MM.1S (cell line): Measurements from ENCODE around the gene PAH.

Experiments
- DNase-seq: peaks from one replicate; pipeline ENCODE4 v3.0.0-alpha.2; 2015
- H2AFZ ChIP-seq: fragments of 300-600 bp; sonication (generic); 2 replicates; pipeline ENCODE4 v1.6.0; 2016; ENCODE audit warnings: antibody characterized with exemption, low read length
- H3F3A ChIP-seq: fragments of 300-600 bp; sonication (generic); 2 replicates; pipeline ENCODE4 v1.6.1; 2016; ENCODE audit warnings: mild to moderate bottlenecking, antibody characterized with exemption, low read length, moderate library complexity, mixed read lengths; ENCODE audit not compliant: insufficient read depth
- H3K27ac ChIP-seq: fragments of 300-600 bp; sonication (generic); 2 replicates; pipeline ENCODE4 v1.5.1; 2016; ENCODE audit warnings: mild to moderate bottlenecking, low read length
- H3K27me3 ChIP-seq: fragments of 300-600 bp; sonication (generic); replicated peaks from 2 replicates; pipeline ENCODE4 v1.6.0; 2016; ENCODE audit warnings: low read length; ENCODE audit not compliant: insufficient read depth
- H3K36me3 ChIP-seq: fragments of 300-600 bp; sonication (generic); replicated peaks from 2 replicates; pipeline ENCODE4 v1.6.1; 2016; ENCODE audit warnings: mild to moderate bottlenecking, low read length, mixed read lengths; ENCODE audit not compliant: insufficient read depth
- H3K4me1 ChIP-seq: fragments of 300-600 bp; sonication (generic); 2 replicates; pipeline ENCODE4 v1.6.1; 2016; ENCODE audit warnings: low read length, mixed read lengths
- H3K4me2 ChIP-seq: fragments of 300-600 bp; sonication (generic); 2 replicates; pipeline ENCODE4 v1.6.0; 2016; ENCODE audit warnings: low read depth, low read length
- H3K4me3 ChIP-seq: fragments of 300-600 bp; sonication (generic); 2 replicates; pipeline ENCODE4 v1.5.1; 2016; ENCODE audit warnings: low read length, mixed read lengths
- H3K79me2 ChIP-seq: fragments of 300-600 bp; sonication (generic); 2 replicates; pipeline ENCODE4 v1.6.1; 2016; ENCODE audit warnings: mixed run types, low read length, mixed read lengths
- H3K9ac ChIP-seq: fragments of 300-600 bp; sonication (generic); 2 replicates; pipeline ENCODE4 v1.6.1; 2016; ENCODE audit warnings: low read length, mixed read lengths
- H3K9me2 ChIP-seq: fragments of 300-600 bp; sonication (generic); replicated peaks from 2 replicates; pipeline ENCODE4 v1.6.1; 2016; ENCODE audit warnings: mild to moderate bottlenecking, low read length, mixed read lengths; ENCODE audit not compliant: insufficient read depth
- H3K9me3 ChIP-seq: fragments of 300-600 bp; sonication (generic); replicated peaks from 2 replicates; pipeline ENCODE4 v1.6.1; 2016; ENCODE audit warnings: mild to moderate bottlenecking, low read length, mixed read lengths; ENCODE audit not compliant: insufficient read depth
- H4K20me1 ChIP-seq: fragments of 300-600 bp; sonication (generic); 2 replicates; pipeline ENCODE4 v1.6.1; 2016; ENCODE audit warnings: mild to moderate bottlenecking, low read length, moderate library complexity, mixed read lengths; ENCODE audit not compliant: insufficient read depth
- EZH2 ChIP-seq: fragments of 300-600 bp; sonication (generic); optimal IDR thresholded peaks from 2 replicates; pipeline ENCODE3; 2017; ENCODE audit warnings: low read depth, mild to moderate bottlenecking, antibody characterized with exemption, low read length, mixed read lengths
- EZH2phosphoT487 ChIP-seq: fragments of 300-600 bp; sonication (generic); IDR thresholded peaks from 2 replicates; pipeline ENCODE4 v1.6.1; 2018; ENCODE audit warnings: antibody characterized with exemption, low read length
- TF ChIP-seq, protein P1 (sequence below): fragments of 300-600 bp; sonication (generic); IDR thresholded peaks from 2 replicates; pipeline ENCODE4 v1.5.1; 2016; ENCODE audit warnings: antibody characterized with exemption, low read length, mixed read lengths

Gene PAH

DNA sequence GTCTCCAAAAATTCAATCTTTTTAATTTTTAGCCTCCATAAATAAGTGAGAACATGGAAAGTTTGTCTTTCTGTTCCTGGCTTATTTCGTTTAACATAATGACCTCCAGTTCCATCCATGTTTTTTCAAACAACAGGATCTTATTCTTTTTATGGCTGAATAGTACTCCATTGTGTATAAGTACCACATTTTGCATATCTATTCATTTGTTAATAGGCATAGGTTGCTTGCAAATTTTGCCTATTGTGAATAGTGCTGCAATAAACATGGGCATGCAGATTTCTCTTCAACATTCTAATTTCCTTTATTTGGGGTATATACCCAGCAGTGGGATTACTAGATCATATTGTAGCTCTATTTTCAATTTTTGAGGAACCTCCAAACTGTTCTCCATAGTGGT, 16.1 kb upstream of the PAH start:
- Histone ChIP-seq H3K27me3 (no peaks in the 10 kb centered on the region), H4K20me1 (no peaks in the 10 kb centered on the region), H3K79me2 (no peaks in the 10 kb centered on the region), H3K9me3 (no peaks in the 10 kb centered on the region), H2AFZ (no peak overlapping the region), H3F3A (no peaks in the 10 kb centered on the region), H3K4me3 (no peak overlapping the region), H3K4me1 (no peaks in the 10 kb centered on the region), H3K36me3 (no peaks in the 10 kb centered on the region), H3K9ac (no peak overlapping the region), H3K4me2 (no peak overlapping the region), H3K9me2 (no peaks in the 10 kb centered on the region), H3K27ac (no peak overlapping the region)
- DNase-seq = no peak
- TF ChIP-seq EZH2 (no peak), EZH2phosphoT487 (no peak)
- TF ChIP-seq, protein P1, sequence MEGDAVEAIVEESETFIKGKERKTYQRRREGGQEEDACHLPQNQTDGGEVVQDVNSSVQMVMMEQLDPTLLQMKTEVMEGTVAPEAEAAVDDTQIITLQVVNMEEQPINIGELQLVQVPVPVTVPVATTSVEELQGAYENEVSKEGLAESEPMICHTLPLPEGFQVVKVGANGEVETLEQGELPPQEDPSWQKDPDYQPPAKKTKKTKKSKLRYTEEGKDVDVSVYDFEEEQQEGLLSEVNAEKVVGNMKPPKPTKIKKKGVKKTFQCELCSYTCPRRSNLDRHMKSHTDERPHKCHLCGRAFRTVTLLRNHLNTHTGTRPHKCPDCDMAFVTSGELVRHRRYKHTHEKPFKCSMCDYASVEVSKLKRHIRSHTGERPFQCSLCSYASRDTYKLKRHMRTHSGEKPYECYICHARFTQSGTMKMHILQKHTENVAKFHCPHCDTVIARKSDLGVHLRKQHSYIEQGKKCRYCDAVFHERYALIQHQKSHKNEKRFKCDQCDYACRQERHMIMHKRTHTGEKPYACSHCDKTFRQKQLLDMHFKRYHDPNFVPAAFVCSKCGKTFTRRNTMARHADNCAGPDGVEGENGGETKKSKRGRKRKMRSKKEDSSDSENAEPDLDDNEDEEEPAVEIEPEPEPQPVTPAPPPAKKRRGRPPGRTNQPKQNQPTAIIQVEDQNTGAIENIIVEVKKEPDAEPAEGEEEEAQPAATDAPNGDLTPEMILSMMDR = no peak

GRCh38 chr12:102927220-102927619, 10.2 kb upstream of the PAH start:
- Histone ChIP-seq H3K27me3 (no peaks in the 10 kb centered on the region), H3K36me3 (no peaks in the 10 kb centered on the region), H3K4me2 (no peak overlapping the region), H3K9me3 (no peaks in the 10 kb centered on the region), H3K79me2 (no peaks in the 10 kb centered on the region), H3K4me3 (no peak overlapping the region), H3F3A (no peaks in the 10 kb centered on the region), H3K9me2 (no peaks in the 10 kb centered on the region), H3K9ac (no peak overlapping the region), H3K4me1 (no peaks in the 10 kb centered on the region), H3K27ac (no peak overlapping the region), H2AFZ (no peak overlapping the region), H4K20me1 (no peaks in the 10 kb centered on the region)
- TF ChIP-seq, protein P1 = no peak
- TF ChIP-seq EZH2phosphoT487 = no peak
- no peak for TF ChIP-seq EZH2
- DNase-seq = no peak

- H2AFZ ChIP-seq = no peak overlapping the region
- no peak overlapping the region for H3K27ac ChIP-seq
- TF ChIP-seq EZH2 (no peak), EZH2phosphoT487 (no peak)
- TF ChIP-seq, protein P1 = no peak
- H3K79me2 ChIP-seq = no peaks in the 10 kb centered on the region
- no peaks in the 10 kb centered on the region for H3K27me3 ChIP-seq
- no peaks in the 10 kb centered on the region for H3K9me3 ChIP-seq
- no peak overlapping the region for H3K4me3 ChIP-seq
- H3K9me2 ChIP-seq = no peaks in the 10 kb centered on the region
- H4K20me1 ChIP-seq = no peaks in the 10 kb centered on the region
- no peaks in the 10 kb centered on the region for H3K36me3 ChIP-seq
- H3K4me2 ChIP-seq = no peak overlapping the region
- DNase-seq = no peak
- no peaks in the 10 kb centered on the region for H3F3A ChIP-seq
- no peak overlapping the region for H3K9ac ChIP-seq
- no peaks in the 10 kb centered on the region for H3K4me1 ChIP-seq
Measured at GRCh38 chr12:102921240-102921639, 4.2 kb upstream of the PAH start.
